ENCODE measurements around the gene FAM219B. TPM values are rescaled to one million over a fixed set of nuclear protein-coding genes. Genes with fewer than 3 reads are reported as not detected.

FAM219B gene
- total and polyA plus RNA-seq, 2 of the 8 experiments (the other 6 are each of a cell fraction or from before 2014, with no cell fraction given): 57.1 to 66.6 TPM

DNA sequence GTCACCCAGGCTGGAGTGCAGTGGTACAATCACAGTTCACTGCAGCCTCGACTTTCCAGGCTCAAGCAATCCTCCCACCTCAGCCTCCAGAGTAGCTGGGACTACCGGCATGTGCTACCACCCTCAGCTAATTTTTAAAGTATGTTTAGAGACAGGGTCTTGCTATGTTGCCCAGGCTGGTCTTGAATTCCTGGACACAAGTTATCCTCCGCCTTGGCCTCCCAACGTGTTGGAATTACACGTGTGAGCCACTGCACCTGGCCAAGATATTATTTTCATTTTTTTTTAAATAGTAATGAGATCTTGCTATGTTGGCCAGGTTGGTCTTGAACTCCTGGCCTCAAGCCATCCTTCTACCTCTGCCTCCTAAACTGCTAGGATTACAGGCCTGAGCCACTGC, 21.2 kb downstream of the FAM219B start (continued):
- TF ChIP-seq HDAC2 (IDR thresholded peaks at IDR 0.05; ENCODE audit: borderline replicate concordance in 1 of 2, low read depth in 2 of 2, low read length in 2 of 2) (no peak), NANOG (IDR thresholded peaks at IDR 0.05; ENCODE audit: insufficient read depth, low read depth, low read length, poor library complexity, severe bottlenecking) (no peak), BACH1 (IDR thresholded peaks at IDR 0.05; ENCODE audit: low read length) (no peak)

All from H1 (cell line).